C4-2B (cell line): ENCODE data around the gene PSMD9.

ENCODE experiments used
- CTCF ChIP-seq: fragments of 450-650 bp; conservative IDR thresholded peaks from 2 replicates; pipeline ENCODE4 v1.5.1; 2017; ENCODE audit warnings: mild to moderate bottlenecking
- ZFX ChIP-seq: fragments of 450-650 bp; IDR thresholded peaks from 2 replicates; pipeline ENCODE4 v1.6.1; 2017

- TF ChIP-seq CTCF (no peak), ZFX (no peak)
Observed at GRCh38 chr12:121908702-121909101, 20.1 kb downstream of the PSMD9 start.
